GM12872 (cell line): Measurements from ENCODE around the gene TMED7.

Source experiments
- CTCF ChIP-seq: IDR thresholded peaks from 3 replicates; pipeline ENCODE4 v1.5.1; 2011; ENCODE audit warnings: low read depth, mild to moderate bottlenecking, low read length, moderate library complexity; ENCODE audit not compliant: insufficient read depth

TMED7 gene

GRCh38 chr5:115640274-115640673 lies 14.4 kb upstream of the TMED7 start:
- TF ChIP-seq CTCF, result no peak

- no peak for TF ChIP-seq CTCF
Measured at GRCh38 chr5:115639377-115639776, 13.5 kb upstream of the TMED7 start.

GRCh38 chr5:115637507-115637906 lies 11.7 kb upstream of the TMED7 start:
- TF ChIP-seq CTCF, result no peak

- no peak for TF ChIP-seq CTCF
Measured at GRCh38 chr5:115636008-115636407, 10.2 kb upstream of the TMED7 start.

- peak; percentile 83 for TF ChIP-seq CTCF
Measured at GRCh38 chr5:115634343-115635132, 8.7 kb upstream of the TMED7 start.

- TF ChIP-seq CTCF, result no peak
Measured at GRCh38 chr5:115629903-115630302, 4.1 kb upstream of the TMED7 start.

- TF ChIP-seq CTCF, result no peak
Measured at GRCh38 chr5:115627295-115627865, 1.5 kb upstream of the TMED7 start.
